ENCODE data around the gene SIPA1L3. TPM values are rescaled to one million over a fixed set of nuclear protein-coding genes. Genes with fewer than 3 reads are reported as not detected.
"Not testable (repeated sequence)": the region's sequence is repeated elsewhere in the genome, so short reads cannot be mapped to it uniquely, and the experiment has no call there.

SIPA1L3 gene
- total RNA-seq, 1 donor from 2014 or later, result 14.6 TPM

DNA sequence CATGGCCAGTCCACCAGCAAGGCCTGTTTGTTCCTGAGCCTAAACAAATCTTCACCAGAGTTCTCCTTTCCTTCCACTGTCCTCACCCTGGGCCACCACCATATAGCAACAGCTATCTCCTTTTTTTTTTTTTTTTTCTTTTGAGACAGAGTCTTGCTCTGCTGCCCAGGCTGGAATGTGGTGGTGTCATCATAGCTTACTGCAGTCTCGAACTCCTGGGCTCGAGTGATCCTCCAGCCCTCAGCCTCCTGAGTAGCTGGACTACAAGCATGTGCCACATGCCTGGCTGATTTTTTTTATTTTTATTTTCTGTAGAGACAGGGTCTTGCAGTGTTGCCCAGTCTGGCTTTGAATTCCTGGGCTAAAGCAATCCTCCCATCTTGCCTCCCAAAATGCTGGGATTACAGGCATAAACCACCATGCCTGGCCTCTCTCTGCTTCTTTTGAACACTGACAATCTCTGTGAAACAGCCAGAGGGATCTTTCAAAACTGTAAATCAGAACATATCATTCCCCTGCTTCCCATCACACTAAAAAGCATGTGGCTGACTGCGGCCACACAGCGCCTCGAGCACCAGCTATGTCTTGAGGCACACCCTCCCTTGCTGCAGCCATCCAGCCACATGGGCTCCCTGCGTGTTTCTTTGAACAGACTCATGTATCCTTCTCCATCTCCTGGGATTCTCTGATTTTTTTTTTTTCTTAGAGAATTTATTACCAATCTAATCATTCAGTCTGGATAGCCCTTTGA is 110.6 kb downstream of the SIPA1L3 start:
- intact Hi-C loops (cut with micrococcal nuclease), result no loop called here

- intact Hi-C loops (cut with micrococcal nuclease), result no loop called here
These were observed 111.8 kb downstream of the SIPA1L3 start for GRCh38 chr19:38018694-38019395.

- intact Hi-C loops (cut with micrococcal nuclease), result no loop called here
These were observed 112.4 kb downstream of the SIPA1L3 start for GRCh38 chr19:38019396-38019724.

DNA sequence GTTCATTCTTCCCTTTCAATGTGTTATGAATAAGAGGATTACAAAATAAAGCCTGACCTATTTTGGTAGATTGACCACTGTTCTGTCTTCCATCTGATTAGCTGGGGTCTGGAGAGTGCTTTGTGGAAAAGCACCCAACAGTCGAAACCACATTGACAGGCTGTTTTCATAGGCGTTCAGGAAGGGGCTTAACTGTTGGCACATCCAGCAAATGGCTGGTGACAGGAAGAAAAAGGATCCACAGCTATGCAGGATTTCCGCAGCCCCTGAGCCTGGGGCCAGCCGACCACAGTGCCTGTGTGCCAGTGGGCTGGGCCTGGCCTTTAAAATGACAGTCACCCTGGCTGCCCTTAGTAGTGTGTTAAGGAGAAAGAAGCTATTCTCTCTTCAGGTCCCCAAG is 113.3 kb downstream of the SIPA1L3 start:
- intact Hi-C loops (cut with micrococcal nuclease), result no loop called here

GRCh38 chr19:38021352-38021751 is 114.3 kb downstream of the SIPA1L3 start:
- intact Hi-C loops (cut with micrococcal nuclease), result no loop called here

- intact Hi-C loops (cut with micrococcal nuclease), result no loop called here
These were observed 116.0 kb downstream of the SIPA1L3 start for GRCh38 chr19:38022791-38023670.

- intact Hi-C loops (cut with micrococcal nuclease), result no loop called here
These were observed 116.9 kb downstream of the SIPA1L3 start for GRCh38 chr19:38023671-38024541.

- intact Hi-C loops (cut with micrococcal nuclease), result no loop called here
These were observed 118.2 kb downstream of the SIPA1L3 start for GRCh38 chr19:38024992-38025908.

DNA sequence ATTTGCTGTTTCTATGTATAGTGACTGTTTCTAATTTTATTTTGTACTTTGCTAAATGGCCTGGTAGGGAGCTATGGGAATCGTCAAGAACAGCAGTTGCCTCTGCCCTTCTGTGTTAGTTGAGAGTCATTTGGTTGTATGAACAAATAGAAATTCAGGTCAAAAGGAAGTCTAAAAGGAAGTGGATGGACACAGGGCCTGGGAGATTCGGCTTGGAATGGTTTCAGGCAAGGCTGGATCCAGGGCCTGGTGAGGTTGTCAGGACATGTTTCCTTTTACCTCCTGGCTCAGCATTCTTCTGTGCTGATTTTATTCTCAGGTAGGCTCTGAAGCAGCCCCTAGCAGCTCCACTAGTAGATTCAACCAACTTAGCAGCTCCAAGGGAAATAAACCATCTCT is 118.9 kb downstream of the SIPA1L3 start:
- intact Hi-C loops (cut with micrococcal nuclease), result no loop called here

GRCh38 chr19:38028913-38029510 is 122.0 kb downstream of the SIPA1L3 start:
- intact Hi-C loops (cut with micrococcal nuclease), result no loop called here

- intact Hi-C loops (cut with micrococcal nuclease), result not testable (repeated sequence)
These were observed 123.0 kb downstream of the SIPA1L3 start for GRCh38 chr19:38030001-38030400.

- intact Hi-C loops (cut with micrococcal nuclease), result no loop called here
These were observed 123.8 kb downstream of the SIPA1L3 start for GRCh38 chr19:38030686-38031422.

DNA sequence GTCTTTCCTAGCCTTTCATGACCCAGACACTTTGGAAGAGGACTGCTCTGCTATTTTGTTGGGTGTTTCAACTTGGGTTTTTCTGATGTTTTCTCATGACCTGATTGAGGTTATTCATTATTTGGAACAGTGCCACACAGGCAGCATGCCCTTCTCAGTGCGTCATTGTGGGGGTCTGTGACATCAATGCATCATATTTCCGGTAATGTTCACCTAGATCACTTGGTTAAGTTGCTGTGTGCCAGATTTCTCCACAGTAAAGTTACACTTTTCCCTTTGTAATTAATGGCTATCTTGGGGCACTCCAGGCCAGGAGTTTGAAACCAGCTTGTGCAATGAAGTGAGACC is 124.4 kb downstream of the SIPA1L3 start:
- intact Hi-C loops (cut with micrococcal nuclease), result no loop called here

DNA sequence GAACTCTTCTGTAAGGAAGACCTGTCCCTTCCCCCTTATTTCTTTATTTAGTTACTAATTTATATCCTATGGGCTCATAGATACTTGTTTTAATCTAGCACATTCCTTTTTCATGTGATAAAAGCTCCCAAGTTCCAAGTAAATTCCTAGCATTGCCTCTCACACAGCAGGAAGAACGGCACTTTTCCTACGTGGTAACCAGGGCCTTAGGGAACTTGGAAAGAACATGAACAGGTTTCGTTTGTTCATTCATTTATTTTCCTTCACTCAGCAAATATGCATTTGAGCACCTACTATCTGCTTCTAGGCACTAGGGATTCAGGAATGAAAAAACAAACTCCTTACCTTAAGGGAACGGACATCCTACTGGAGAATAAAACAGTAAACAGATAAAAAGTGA is 125.1 kb downstream of the SIPA1L3 start:
- intact Hi-C loops (cut with micrococcal nuclease), result no loop called here

GRCh38 chr19:38032951-38033350 is 125.9 kb downstream of the SIPA1L3 start:
- intact Hi-C loops (cut with micrococcal nuclease), result no loop called here

DNA sequence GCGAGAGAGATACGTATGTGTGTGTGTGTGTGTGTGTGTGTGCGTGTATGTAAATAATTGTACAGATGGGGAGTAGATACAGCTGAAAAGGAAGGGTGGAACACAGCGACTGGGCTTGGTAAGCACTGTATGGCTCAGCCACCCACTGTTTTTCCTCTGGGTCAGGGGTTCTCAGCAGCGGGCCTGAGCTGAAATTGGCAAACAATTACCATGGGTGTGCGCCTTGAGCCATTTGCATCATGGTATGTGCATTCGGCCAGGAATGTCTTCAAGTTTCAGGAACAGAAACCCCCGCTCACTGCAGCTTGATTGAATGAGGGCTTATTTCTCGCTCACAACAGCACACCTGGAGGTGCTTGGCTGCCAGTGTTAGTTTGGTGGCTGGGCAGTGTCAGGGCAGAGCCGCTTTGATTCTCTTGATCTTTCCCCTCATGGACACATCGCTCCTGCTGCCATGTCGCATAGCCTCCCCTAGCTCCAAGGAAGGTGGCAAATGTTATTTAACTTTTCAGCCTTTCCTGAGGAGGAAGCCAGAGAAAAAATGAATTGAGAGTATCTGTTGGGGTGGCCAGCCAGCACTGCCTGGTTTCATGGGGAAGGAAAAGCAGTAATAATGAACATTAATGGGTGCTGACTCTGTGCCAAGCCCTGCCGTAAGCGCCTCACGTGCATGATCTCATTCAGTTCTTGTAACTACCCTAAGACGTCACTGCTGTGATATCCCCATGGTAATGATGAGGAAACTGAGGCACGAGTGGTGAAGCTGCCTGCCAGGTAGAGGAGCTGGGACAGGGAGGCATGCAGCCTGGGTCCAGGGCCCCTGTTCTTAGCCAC is 126.9 kb downstream of the SIPA1L3 start:
- intact Hi-C loops (cut with micrococcal nuclease), result no loop called here

- intact Hi-C loops (cut with micrococcal nuclease), result no loop called here
These were observed 127.5 kb downstream of the SIPA1L3 start for GRCh38 chr19:38034492-38034860.

All from T-helper 2 cell treated with Interferon-gamma antibody and Interleukin-4, amounts not matched to agents 100 ng/mL and 5 ng/mL, for 36 hours (primary cell).